GM18505 (cell line): ENCODE measurements around the gene IVD.

Source experiments
- ATAC-seq: cut with Tn5 transposase; IDR thresholded peaks from one replicate; pipeline ENCODE4 v1.9.1; 2021; ENCODE audit not compliant: unreplicated experiment
- POLR2A ChIP-seq: IDR thresholded peaks from 4 replicates; pipeline ENCODE4 v1.6.1; 2011; ENCODE audit warnings: borderline replicate concordance; ENCODE audit not compliant: insufficient read depth, insufficient read length; ENCODE audit errors: extremely low read depth

Gene IVD

DNA sequence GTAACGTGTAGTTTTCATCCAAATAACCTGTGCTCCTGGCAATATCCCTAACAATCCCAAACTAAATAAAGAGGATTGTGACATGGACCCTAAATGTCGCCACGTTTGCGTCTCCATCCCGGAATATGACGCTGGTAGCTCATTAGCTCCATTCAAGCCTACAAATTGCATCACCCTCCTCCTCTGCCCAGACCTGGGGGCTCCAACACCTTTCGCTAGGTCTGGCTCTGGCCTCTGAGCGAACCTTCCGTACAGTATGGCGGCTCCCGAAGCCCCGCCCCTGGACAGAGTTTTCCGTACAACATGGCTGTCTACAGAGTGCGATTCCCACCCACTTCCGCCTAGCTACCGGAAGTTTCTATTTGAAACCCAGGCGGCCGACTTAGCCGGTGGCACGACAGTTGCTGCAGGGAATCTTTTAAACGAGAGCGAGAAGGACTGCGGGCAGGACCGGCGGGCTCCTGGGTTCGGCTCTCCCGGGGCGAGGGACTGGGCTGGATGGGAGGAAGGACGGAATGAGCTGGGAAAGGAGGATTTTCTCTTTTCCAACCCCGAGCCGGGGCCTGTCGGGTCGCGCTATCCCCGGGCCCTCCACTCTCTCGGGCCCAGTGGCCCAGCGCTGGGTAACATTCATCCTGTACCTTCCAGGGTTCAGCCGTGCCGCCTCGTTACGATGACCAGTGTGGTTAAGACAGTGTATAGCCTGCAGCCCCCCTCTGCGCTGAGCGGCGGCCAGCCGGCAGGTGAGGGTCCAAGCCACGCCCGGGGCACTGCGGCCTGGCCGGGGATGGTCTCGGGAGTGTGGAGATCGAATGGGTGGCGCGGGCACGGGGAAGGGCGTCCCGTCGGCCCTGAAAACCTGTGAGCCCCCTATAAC lies 22.8 kb upstream of the IVD start, which contains the start of gene KNSTRN:
TSS of gene KNSTRN (plus strand) at position 142 of the 877 bp plus-strand sequence. CDS start at position 257, 115 bp downstream.
- peak; percentile 92 for ATAC-seq
- TF ChIP-seq POLR2A: peak; percentile 67

- TF ChIP-seq POLR2A: no peak
Observed at GRCh38 chr15:40386480-40386879, 19.1 kb upstream of the IVD start.

GRCh38 chr15:40388941-40389823 lies 16.4 kb upstream of the IVD start:
- TF ChIP-seq POLR2A: no peak
- ATAC-seq: no peak

More at GRCh38 chr15:40386480-40386879, 19.1 kb upstream of the IVD start:
- ATAC-seq: no peak

- no peak for TF ChIP-seq POLR2A
- no peak for ATAC-seq
Observed at GRCh38 chr15:40389824-40390595, 15.6 kb upstream of the IVD start.

- TF ChIP-seq POLR2A: no peak
Observed at GRCh38 chr15:40392986-40393948, 12.3 kb upstream of the IVD start.

DNA sequence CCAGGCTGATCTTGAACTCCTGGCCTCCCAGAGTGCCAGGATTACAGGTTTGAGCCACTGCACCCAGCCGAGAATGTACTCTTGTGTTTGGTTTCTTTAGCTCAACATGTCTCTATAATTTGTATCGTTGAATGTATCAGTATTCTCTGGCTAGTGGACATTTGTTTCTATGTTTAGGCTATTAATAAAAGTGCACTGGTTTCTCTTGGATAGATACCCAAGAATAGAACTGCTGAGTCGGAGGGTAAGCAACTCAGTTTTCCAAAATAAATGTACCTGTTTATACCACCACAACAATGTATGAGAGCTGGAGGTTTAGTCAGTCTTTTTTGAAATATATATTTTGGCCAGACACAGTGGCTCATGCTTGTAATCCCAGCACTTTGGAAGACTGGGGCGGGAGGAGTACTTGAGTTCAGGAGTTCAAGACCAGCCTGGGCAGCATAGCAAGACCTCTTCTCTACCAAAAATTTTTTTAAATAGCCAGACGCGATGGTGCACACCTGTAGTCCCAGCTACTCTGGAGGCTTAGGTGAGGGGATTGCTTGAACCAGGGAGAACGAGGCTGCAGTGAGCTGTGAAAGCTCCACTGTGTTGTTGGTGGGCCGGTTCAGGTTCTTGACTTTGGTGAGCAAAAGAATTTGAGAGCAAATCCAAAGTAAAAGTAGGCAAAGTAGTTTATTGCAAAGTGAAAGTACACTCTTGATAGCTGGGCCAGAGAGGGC lies 7.7 kb upstream of the IVD start:
- ATAC-seq: no peak
- no peak for TF ChIP-seq POLR2A

More at GRCh38 chr15:40392986-40393948, 12.3 kb upstream of the IVD start:
- ATAC-seq: no peak

DNA sequence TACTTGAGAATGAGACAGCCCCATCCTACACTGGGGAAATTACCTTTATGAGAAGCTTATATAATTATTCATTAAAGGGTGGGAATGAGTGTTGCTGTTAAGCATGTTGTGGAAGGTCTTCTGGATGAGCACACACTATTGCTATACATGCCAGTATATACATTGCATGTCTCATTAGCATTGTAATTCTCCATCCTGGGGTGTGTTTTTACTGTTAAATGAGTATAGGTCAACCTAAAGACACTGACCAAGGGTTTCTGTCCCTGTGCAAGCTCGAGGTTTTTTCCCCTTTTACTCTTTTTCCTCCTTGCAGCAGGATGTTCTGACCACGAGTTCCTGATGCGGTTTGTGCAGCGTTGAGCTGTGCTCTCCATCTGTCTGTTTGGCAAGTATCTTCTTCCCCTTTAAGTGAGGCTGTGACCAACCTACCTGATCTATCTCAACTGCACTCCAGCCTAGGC lies 7.2 kb upstream of the IVD start:
- ATAC-seq: peak; percentile 79
- TF ChIP-seq POLR2A: no peak

- no peak for TF ChIP-seq POLR2A
- ATAC-seq: no peak
Observed at GRCh38 chr15:40399370-40399769, 6.2 kb upstream of the IVD start.

- no peak for TF ChIP-seq POLR2A
- peak; percentile 55 for ATAC-seq
Observed at GRCh38 chr15:40407330-40407990, 1.9 kb downstream of the IVD start.

GRCh38 chr15:40409366-40409765 lies 3.8 kb downstream of the IVD start:
- ATAC-seq: no peak
- TF ChIP-seq POLR2A: no peak

GRCh38 chr15:40410476-40410875 lies 4.9 kb downstream of the IVD start:
- ATAC-seq: no peak
- TF ChIP-seq POLR2A: no peak
